Astrocyte (in vitro differentiated cells and primary cell): ENCODE data around the gene C12orf56. TPM values are rescaled to one million over a fixed set of nuclear protein-coding genes. Genes with fewer than 3 reads are reported as not detected.
"Not testable (repeated sequence)": the region's sequence is repeated elsewhere in the genome, so short reads cannot be mapped to it uniquely, and the experiment has no call there.

ENCODE experiments used
- DNase-seq: peaks from one replicate; pipeline ENCODE4 v3.0.0-alpha.2; 2010; ENCODE audit warnings: low read depth
- FAIRE-seq: peaks from 2 replicates; lab custom pipeline; 2011; peaks lifted over from hg19 to GRCh38; lab: Jason Lieb, UNC
- H2AFZ ChIP-seq: 2 replicates; pipeline ENCODE4 v1.6.0; 2012; ENCODE audit warnings: low read depth, low read length, inconsistent platforms
- H3K27ac ChIP-seq: 2 replicates; pipeline ENCODE4 v1.5.1; 2011; ENCODE audit warnings: low read depth, low read length, inconsistent platforms
- H3K27me3 ChIP-seq: 2 replicates; pipeline ENCODE4 v1.6.0; 2011; ENCODE audit warnings: low read length, inconsistent platforms; ENCODE audit not compliant: insufficient read depth
- H3K36me3 ChIP-seq: 2 replicates; pipeline ENCODE4 v1.5.1; 2011; ENCODE audit warnings: low read length, inconsistent platforms; ENCODE audit not compliant: insufficient read depth
- H3K4me1 ChIP-seq: 2 replicates; pipeline ENCODE4 v1.5.1; 2011; ENCODE audit warnings: low read length, inconsistent platforms; ENCODE audit not compliant: insufficient read depth
- H3K4me2 ChIP-seq: 2 replicates; pipeline ENCODE4 v1.6.0; 2012; ENCODE audit warnings: low read length, inconsistent platforms
- H3K4me3 ChIP-seq: 2 replicates; pipeline ENCODE4 v1.5.1; 2011; ENCODE audit warnings: low read depth, mild to moderate bottlenecking, low read length, inconsistent platforms; ENCODE audit not compliant: insufficient read depth
- H3K79me2 ChIP-seq: 2 replicates; pipeline ENCODE4 v1.6.0; 2012; ENCODE audit warnings: mild to moderate bottlenecking, low read length, inconsistent platforms; ENCODE audit not compliant: insufficient read depth
- H3K9ac ChIP-seq: 2 replicates; pipeline ENCODE4 v1.6.0; 2012; ENCODE audit warnings: mild to moderate bottlenecking, low read length, inconsistent platforms
- H3K9me3 ChIP-seq: 2 replicates; pipeline ENCODE4 v1.5.1; 2012; ENCODE audit warnings: low read depth, mild to moderate bottlenecking, low read length, inconsistent platforms; ENCODE audit not compliant: insufficient read depth
- H4K20me1 ChIP-seq: 2 replicates; pipeline ENCODE4 v1.6.0; 2012; ENCODE audit warnings: low read length, inconsistent platforms; ENCODE audit not compliant: insufficient read depth
- H3K27ac Mint-ChIP-seq: one replicate; pipeline ENCODE4 v1.8.0; 2021; ENCODE audit warnings: mild to moderate bottlenecking, mixed read lengths; ENCODE audit not compliant: unreplicated experiment
- H3K27me3 Mint-ChIP-seq: one replicate; pipeline ENCODE4 v1.8.0; 2021; ENCODE audit warnings: low read depth, mixed read lengths; ENCODE audit not compliant: unreplicated experiment
- H3K36me3 Mint-ChIP-seq: one replicate; pipeline ENCODE4 v1.8.0; 2021; ENCODE audit warnings: low read depth, mixed read lengths; ENCODE audit not compliant: unreplicated experiment
- H3K4me1 Mint-ChIP-seq: one replicate; pipeline ENCODE4 v1.8.0; 2021; ENCODE audit warnings: low read depth, mixed read lengths; ENCODE audit not compliant: unreplicated experiment
- H3K4me3 Mint-ChIP-seq: one replicate; pipeline ENCODE4 v1.8.0; 2021; ENCODE audit warnings: mild to moderate bottlenecking, moderate library complexity, mixed read lengths; ENCODE audit not compliant: unreplicated experiment
- H3K9me3 Mint-ChIP-seq: one replicate; pipeline ENCODE4 v1.8.0; 2021; ENCODE audit warnings: mild to moderate bottlenecking, mixed read lengths; ENCODE audit not compliant: unreplicated experiment
- EZH2 ChIP-seq: IDR thresholded peaks from 2 replicates; pipeline ENCODE4 v1.6.1; 2012; ENCODE audit warnings: mild to moderate bottlenecking, low read length, inconsistent platforms; ENCODE audit not compliant: insufficient read depth
- total RNA-seq: library from RNA; stranded (reverse); gene quantifications from 2 replicates; pipeline ENCODE4 v1.2.1, GENCODE V29; 2021
- TF ChIP-seq, protein P1 (sequence below): IDR thresholded peaks from 2 replicates; pipeline ENCODE4 v1.5.1; 2011; ENCODE audit warnings: low read depth, mild to moderate bottlenecking, inconsistent platforms, low read length, moderate library complexity; ENCODE audit not compliant: insufficient read depth

C12orf56 gene
- total RNA-seq, 1 donor from 2014 or later: not detected

- DNase-seq (no peak), FAIRE-seq (no peak)
- TF ChIP-seq EZH2: no peak
- TF ChIP-seq, protein P1, sequence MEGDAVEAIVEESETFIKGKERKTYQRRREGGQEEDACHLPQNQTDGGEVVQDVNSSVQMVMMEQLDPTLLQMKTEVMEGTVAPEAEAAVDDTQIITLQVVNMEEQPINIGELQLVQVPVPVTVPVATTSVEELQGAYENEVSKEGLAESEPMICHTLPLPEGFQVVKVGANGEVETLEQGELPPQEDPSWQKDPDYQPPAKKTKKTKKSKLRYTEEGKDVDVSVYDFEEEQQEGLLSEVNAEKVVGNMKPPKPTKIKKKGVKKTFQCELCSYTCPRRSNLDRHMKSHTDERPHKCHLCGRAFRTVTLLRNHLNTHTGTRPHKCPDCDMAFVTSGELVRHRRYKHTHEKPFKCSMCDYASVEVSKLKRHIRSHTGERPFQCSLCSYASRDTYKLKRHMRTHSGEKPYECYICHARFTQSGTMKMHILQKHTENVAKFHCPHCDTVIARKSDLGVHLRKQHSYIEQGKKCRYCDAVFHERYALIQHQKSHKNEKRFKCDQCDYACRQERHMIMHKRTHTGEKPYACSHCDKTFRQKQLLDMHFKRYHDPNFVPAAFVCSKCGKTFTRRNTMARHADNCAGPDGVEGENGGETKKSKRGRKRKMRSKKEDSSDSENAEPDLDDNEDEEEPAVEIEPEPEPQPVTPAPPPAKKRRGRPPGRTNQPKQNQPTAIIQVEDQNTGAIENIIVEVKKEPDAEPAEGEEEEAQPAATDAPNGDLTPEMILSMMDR: no peak
- Histone ChIP-seq H3K9me3 (no peaks in the 10 kb centered on the region), H3K36me3 (no peaks in the 10 kb centered on the region), H3K9ac (no peak overlapping the region), H2AFZ (no peak overlapping the region), H3K4me2 (no peak overlapping the region), H3K4me1 (peaks cover 4% of the 10 kb centered on the region), H3K27ac (no peak overlapping the region), H3K4me3 (no peak overlapping the region), H3K79me2 (peaks cover 3% of the 10 kb centered on the region), H3K27me3 (no peaks in the 10 kb centered on the region), H4K20me1 (no peaks in the 10 kb centered on the region)
- no peaks in the 10 kb centered on the region for H3K9me3 Mint-ChIP-seq
- no peak overlapping the region for H3K27ac Mint-ChIP-seq
- no peak overlapping the region for H3K4me3 Mint-ChIP-seq
- H3K4me1 Mint-ChIP-seq: peaks cover 19% of the 10 kb centered on the region
- no peaks in the 10 kb centered on the region for H3K36me3 Mint-ChIP-seq
- no peaks in the 10 kb centered on the region for H3K27me3 Mint-ChIP-seq
Observed at GRCh38 chr12:64220046-64220445, 170.5 kb downstream of the C12orf56 start.

DNA sequence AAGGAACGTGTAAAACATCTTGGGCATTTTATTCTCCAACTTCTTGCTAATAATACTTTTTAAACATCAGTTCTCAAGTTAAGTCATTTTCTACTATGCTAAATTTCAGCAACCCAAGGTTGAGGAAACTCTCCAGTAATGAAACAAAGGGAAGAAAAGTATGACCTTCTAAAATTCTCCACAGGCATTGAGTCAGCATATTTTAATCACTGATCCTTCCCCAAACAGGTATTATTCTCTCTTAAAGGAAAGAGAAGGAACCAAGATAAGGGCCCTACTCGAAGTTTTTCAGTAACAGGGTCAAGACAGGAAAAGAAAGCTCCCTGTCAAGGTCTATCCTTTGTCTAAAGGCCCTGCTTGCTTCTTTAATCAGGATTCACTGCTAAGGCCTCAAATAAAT, 171.4 kb downstream of the C12orf56 start:
- Histone ChIP-seq H3K36me3 (no peaks in the 10 kb centered on the region), H3K9ac (no peak overlapping the region), H2AFZ (no peak overlapping the region), H3K4me1 (peaks cover 4% of the 10 kb centered on the region), H3K79me2 (peaks cover 3% of the 10 kb centered on the region), H4K20me1 (no peaks in the 10 kb centered on the region), H3K9me3 (no peaks in the 10 kb centered on the region), H3K27ac (no peak overlapping the region), H3K27me3 (no peaks in the 10 kb centered on the region), H3K4me2 (no peak overlapping the region), H3K4me3 (no peak overlapping the region)
- TF ChIP-seq, protein P1: no peak
- TF ChIP-seq EZH2: no peak
- peaks cover 19% of the 10 kb centered on the region for H3K4me1 Mint-ChIP-seq
- FAIRE-seq: no peak
- H3K4me3 Mint-ChIP-seq: no peak overlapping the region
- no peaks in the 10 kb centered on the region for H3K27me3 Mint-ChIP-seq
- H3K36me3 Mint-ChIP-seq: no peaks in the 10 kb centered on the region
- no peaks in the 10 kb centered on the region for H3K9me3 Mint-ChIP-seq
- no peak overlapping the region for H3K27ac Mint-ChIP-seq
- no peak for DNase-seq

GRCh38 chr12:64218597-64218996, 172.0 kb downstream of the C12orf56 start:
- DNase-seq: no peak
- H3K36me3 ChIP-seq: no peaks in the 10 kb centered on the region
- Mint-ChIP-seq H3K9me3 (no peaks in the 10 kb centered on the region), H3K27me3 (no peaks in the 10 kb centered on the region), H3K4me3 (no peak overlapping the region), H3K27ac (no peak overlapping the region), H3K36me3 (no peaks in the 10 kb centered on the region), H3K4me1 (peaks cover 19% of the 10 kb centered on the region)
- H3K27ac ChIP-seq: no peak overlapping the region
- no peak overlapping the region for H2AFZ ChIP-seq
- no peaks in the 10 kb centered on the region for H4K20me1 ChIP-seq
- peaks cover 4% of the 10 kb centered on the region for H3K4me1 ChIP-seq
- H3K4me3 ChIP-seq: no peak overlapping the region
- no peak for FAIRE-seq
- H3K79me2 ChIP-seq: peaks cover 3% of the 10 kb centered on the region
- no peak overlapping the region for H3K9ac ChIP-seq
- no peaks in the 10 kb centered on the region for H3K9me3 ChIP-seq
- H3K27me3 ChIP-seq: no peaks in the 10 kb centered on the region
- TF ChIP-seq, protein P1: no peak
- no peak for TF ChIP-seq EZH2
- H3K4me2 ChIP-seq: no peak overlapping the region

- H3K9me3 Mint-ChIP-seq, H3K27me3 ChIP-seq, H3K4me1 ChIP-seq, FAIRE-seq, H3K9me3 ChIP-seq, H3K4me2 ChIP-seq, H3K27me3 Mint-ChIP-seq, H3K4me3 Mint-ChIP-seq, H3K36me3 ChIP-seq, H3K9ac ChIP-seq, H3K27ac ChIP-seq, H3K27ac Mint-ChIP-seq, H4K20me1 ChIP-seq, DNase-seq, H3K79me2 ChIP-seq, H3K36me3 Mint-ChIP-seq, H2AFZ ChIP-seq, H3K4me3 ChIP-seq: not testable (repeated sequence)
- peaks cover 19% of the 10 kb centered on the region for H3K4me1 Mint-ChIP-seq
Observed at GRCh38 chr12:64217643-64218042, 172.9 kb downstream of the C12orf56 start.
